HG02870 (cell line): ENCODE measurements around the gene CADM1.

Source experiments
- ATAC-seq: cut with Tn5 transposase; IDR thresholded peaks from one replicate; pipeline ENCODE4 v1.9.1; 2021; ENCODE audit warnings: mild to moderate bottlenecking, moderate library complexity; ENCODE audit not compliant: unreplicated experiment

The CADM1 gene

GRCh38 chr11:115363426-115363825 is 140.8 kb downstream of the CADM1 start:
- ATAC-seq = no peak

- ATAC-seq = no peak
Observed at GRCh38 chr11:115362997-115363396, 141.2 kb downstream of the CADM1 start.

- no peak for ATAC-seq
Observed at GRCh38 chr11:115361025-115361424, 143.2 kb downstream of the CADM1 start.

- ATAC-seq = no peak
Observed at GRCh38 chr11:115360186-115360824, 143.9 kb downstream of the CADM1 start.

- ATAC-seq = no peak
Observed at GRCh38 chr11:115357066-115357465, 147.1 kb downstream of the CADM1 start.

GRCh38 chr11:115352805-115353485 is 151.3 kb downstream of the CADM1 start:
- ATAC-seq = no peak

GRCh38 chr11:115349335-115350017 is 154.7 kb downstream of the CADM1 start:
- ATAC-seq = no peak

GRCh38 chr11:115348416-115348815 is 155.8 kb downstream of the CADM1 start:
- no peak for ATAC-seq

- ATAC-seq = no peak
Observed at GRCh38 chr11:115347106-115347505, 157.1 kb downstream of the CADM1 start.

GRCh38 chr11:115345840-115346239 is 158.4 kb downstream of the CADM1 start:
- ATAC-seq = no peak

- ATAC-seq = no peak
Observed at GRCh38 chr11:115345361-115345760, 158.9 kb downstream of the CADM1 start.

- no peak for ATAC-seq
Observed at GRCh38 chr11:115344846-115345245, 159.4 kb downstream of the CADM1 start.

- no peak for ATAC-seq
Observed at GRCh38 chr11:115342142-115342541, 162.1 kb downstream of the CADM1 start.

GRCh38 chr11:115340874-115341273 is 163.3 kb downstream of the CADM1 start:
- ATAC-seq = no peak

- ATAC-seq = no peak
Observed at GRCh38 chr11:115338476-115338875, 165.7 kb downstream of the CADM1 start.

- no peak for ATAC-seq
Observed at GRCh38 chr11:115334932-115335788, 169.1 kb downstream of the CADM1 start.

GRCh38 chr11:115333949-115334348 is 170.3 kb downstream of the CADM1 start:
- ATAC-seq = no peak

GRCh38 chr11:115333121-115333520 is 171.1 kb downstream of the CADM1 start:
- ATAC-seq = no peak

- no peak for ATAC-seq
Observed at GRCh38 chr11:115330684-115331482, 173.3 kb downstream of the CADM1 start.

- ATAC-seq = no peak
Observed at GRCh38 chr11:115326526-115326925, 177.7 kb downstream of the CADM1 start.
